HuH-7 (cell line): ENCODE results near the gene GAGE1.
"Not testable (repeated sequence)": the region's sequence is repeated elsewhere in the genome, so short reads cannot be mapped to it uniquely, and the experiment has no call there.

Experiments used
- DNase-seq: peaks from one replicate; pipeline ENCODE4 v3.0.0; 2011; ENCODE audit warnings: low spot score

GAGE1 gene

GRCh38 chrX:49598720-49599119 lies at the start of gene GAGE1:
Gene GAGE1, plus strand, starts transcription at chrX:49599020. Its CDS starts 1,155 bp downstream, at chrX:49600175.
- not testable (repeated sequence) for DNase-seq

- DNase-seq, result not testable (repeated sequence)
These were observed 47.8 kb upstream of the GAGE1 start, which contains the start of gene GAGE12E for GRCh38 chrX:49550989-49551388. Gene GAGE12E, plus strand, starts transcription at chrX:49551289. Its CDS starts 1,155 bp downstream, at chrX:49552444.

GRCh38 chrX:49560542-49560941 lies 38.3 kb upstream of the GAGE1 start, which contains the start of gene GAGE12F:
Gene GAGE12F, plus strand, starts transcription at chrX:49560842. Its CDS starts 1,155 bp downstream, at chrX:49561997.
- DNase-seq, result not testable (repeated sequence)

GRCh38 chrX:49568728-49569127 lies 30.1 kb upstream of the GAGE1 start:
- DNase-seq, result not testable (repeated sequence)

GRCh38 chrX:49569152-49569551 lies 29.7 kb upstream of the GAGE1 start:
- not testable (repeated sequence) for DNase-seq

GRCh38 chrX:49570100-49570499 lies 28.7 kb upstream of the GAGE1 start, which contains the start of gene GAGE12G:
Gene GAGE12G, plus strand, starts transcription at chrX:49570400. Its CDS starts 1,155 bp downstream, at chrX:49571555.
- DNase-seq, result not testable (repeated sequence)

GRCh38 chrX:49579649-49580048 lies 19.2 kb upstream of the GAGE1 start, which contains the start of gene GAGE12H:
Gene GAGE12H, plus strand, starts transcription at chrX:49579949. Its CDS starts 1,155 bp downstream, at chrX:49581104.
- not testable (repeated sequence) for DNase-seq

- DNase-seq, result not testable (repeated sequence)
These were observed 9.6 kb upstream of the GAGE1 start, which contains the start of gene GAGE2A for GRCh38 chrX:49589196-49589595. Gene GAGE2A, plus strand, starts transcription at chrX:49589496. Its CDS starts 1,155 bp downstream, at chrX:49590651.

GRCh38 chrX:49589769-49590478 lies 8.9 kb upstream of the GAGE1 start:
- not testable (repeated sequence) for DNase-seq

GRCh38 chrX:49590488-49590887 lies 8.3 kb upstream of the GAGE1 start:
- DNase-seq, result not testable (repeated sequence)

- DNase-seq, result peak; percentile 28
These were observed 12.0 kb downstream of the GAGE1 start for GRCh38 chrX:49610718-49611310.

GRCh38 chrX:49618574-49618973 lies 19.8 kb downstream of the GAGE1 start:
- no peak for DNase-seq

GRCh38 chrX:49627086-49627777 lies 28.4 kb downstream of the GAGE1 start:
- DNase-seq, result peak; percentile 42

GRCh38 chrX:49644991-49645637 lies 46.3 kb downstream of the GAGE1 start:
- DNase-seq, result no peak

- no peak for DNase-seq
These were observed 57.7 kb downstream of the GAGE1 start for GRCh38 chrX:49656533-49656932.
